Mucosa of descending colon (tissue), 3 donors: ENCODE results near the gene MAGI1. TPM values are rescaled to one million over a fixed set of nuclear protein-coding genes. Genes with fewer than 3 reads are reported as not detected.
"Not testable (repeated sequence)": the region's sequence is repeated elsewhere in the genome, so short reads cannot be mapped to it uniquely, and the experiment has no call there.

Source experiments
- ATAC-seq: fragments of 200-7000 bp; cut with Tn5 transposase; one replicate; pipeline ENCODE4 v1.9.1; 2020; ENCODE audit warnings: mild to moderate bottlenecking, moderate library complexity
- DNase-seq, 3 donors: peaks; one replicate each; pipeline ENCODE4 v3.0.0-alpha.2; 2020
- H3K36me3 ChIP-seq: fragments of 200-600 bp; one replicate; pipeline ENCODE4 v1.8.0; 2021; ENCODE audit warnings: low read depth, mild to moderate bottlenecking
- H3K4me1 ChIP-seq: fragments of 200-600 bp; one replicate; pipeline ENCODE4 v1.8.0; 2021; ENCODE audit warnings: low read depth, mild to moderate bottlenecking
- H3K4me3 ChIP-seq: fragments of 200-600 bp; one replicate; pipeline ENCODE4 v1.8.0; 2021; ENCODE audit warnings: mild to moderate bottlenecking
- H3K9me3 ChIP-seq: fragments of 200-600 bp; one replicate; pipeline ENCODE4 v1.8.0; 2021; ENCODE audit warnings: mild to moderate bottlenecking
- CTCF ChIP-seq: fragments of 200-600 bp; IDR thresholded peaks from one replicate; pipeline ENCODE4 v1.8.0; 2022; ENCODE audit warnings: antibody characterized with exemption, mild to moderate bottlenecking
- intact Hi-C, 2 donors: fragments of 100-400 bp; cut with DNase I in 1 of 2; cut with micrococcal nuclease in 1 of 2; formaldehyde crosslinking; loops; one replicate each; pipeline versions ENCODE4 v1.11.0 to v1.11.1; 2022; cut with DNase I, micrococcal nuclease
- total RNA-seq, 3 donors: library from RNA; stranded (reverse); fragmentation: NEBNext Ultra II Directional in 2 of 3; extraction: Animal tissue kit (Norgen Biotek cat#: 25700) in 2 of 3; gene quantifications; one replicate each; pipeline versions ENCODE4 v1.2.1 to v1.2.4, GENCODE V29; 2021 to 2023
- donor health status: DM: no; HTN: no; CAD: no; lungs with moderate emphysema.
- donor health status: DM: no; HTN: no; CAD: no.
- donor health status: DM: no; HTN: yes; CAD: no.

The MAGI1 gene
- total RNA-seq, 3 donors from 2014 or later: 41.9 to 59.6 (median 45.6) TPM

- Histone ChIP-seq H3K4me1 (no peaks in the 10 kb centered on the region), H3K36me3 (no peaks in the 10 kb centered on the region), H3K4me3 (no peak overlapping the region), H3K9me3 (peaks cover 3% of the 10 kb centered on the region)
- ATAC-seq: no peak
- intact Hi-C loops: no loop called here
- DNase-seq: no peak
- no peak for TF ChIP-seq CTCF
Measured at GRCh38 chr3:65572175-65572777, 466.4 kb downstream of the MAGI1 start.

GRCh38 chr3:65569845-65570405 is 468.8 kb downstream of the MAGI1 start:
- Histone ChIP-seq H3K36me3 (no peaks in the 10 kb centered on the region), H3K9me3 (peaks cover 3% of the 10 kb centered on the region), H3K4me3 (no peak overlapping the region), H3K4me1 (no peaks in the 10 kb centered on the region)
- intact Hi-C loops: no loop called here
- TF ChIP-seq CTCF: no peak
- ATAC-seq (no peak), DNase-seq (no peak)

- DNase-seq: no peak
- H3K36me3 ChIP-seq: no peaks in the 10 kb centered on the region
- intact Hi-C loops: no loop called here
- TF ChIP-seq CTCF: no peak
- no peak overlapping the region for H3K4me3 ChIP-seq
- no peak for ATAC-seq
- H3K9me3 ChIP-seq: peaks cover 3% of the 10 kb centered on the region
- no peaks in the 10 kb centered on the region for H3K4me1 ChIP-seq
Measured at GRCh38 chr3:65569129-65569528, 469.6 kb downstream of the MAGI1 start.

- Histone ChIP-seq H3K36me3 (no peaks in the 10 kb centered on the region), H3K4me1 (no peaks in the 10 kb centered on the region), H3K4me3 (no peak overlapping the region), H3K9me3 (peaks cover under 1% of the 10 kb centered on the region)
- no peak for ATAC-seq
- intact Hi-C loops: no loop called here
- TF ChIP-seq CTCF: no peak
- no peak for DNase-seq
Measured at GRCh38 chr3:65568497-65568896, 470.2 kb downstream of the MAGI1 start.

GRCh38 chr3:65565744-65566143 is 473.0 kb downstream of the MAGI1 start:
- H3K4me3 ChIP-seq, intact Hi-C loops, DNase-seq, H3K4me1 ChIP-seq, H3K36me3 ChIP-seq, ATAC-seq, H3K9me3 ChIP-seq: not testable (repeated sequence)

- TF ChIP-seq CTCF: no peak
- DNase-seq (no peak), ATAC-seq (no peak)
- no peak overlapping the region for H3K4me3 ChIP-seq
- H3K36me3 ChIP-seq: no peaks in the 10 kb centered on the region
- intact Hi-C loops: no loop called here
- peaks cover 4% of the 10 kb centered on the region for H3K4me1 ChIP-seq
- no peaks in the 10 kb centered on the region for H3K9me3 ChIP-seq
Measured at GRCh38 chr3:65564483-65564882, 474.2 kb downstream of the MAGI1 start.
